IMR-90 (cell line): Measurements from ENCODE around the gene MSMP. TPM values are rescaled to one million over a fixed set of nuclear protein-coding genes. Genes with fewer than 3 reads are reported as not detected.
A peak's percentile ranks its signal among the peaks of the same experiment; 100 is the strongest.

Experiments used
- ATAC-seq: fragments of 200-7000 bp; cut with Tn5 transposase; 2 replicates; pipeline ENCODE4 v1.9.1; 2020; ENCODE audit warnings: low read depth, mild to moderate bottlenecking, moderate library complexity
- BruUV-seq: library from RNA; stranded (reverse); fragments of 400-500 nt; replicated peaks from 2 replicates; lab custom pipeline; 2021; lab: Mats Ljungman, UMichigan
- CTCF ChIA-PET: fragments of 300-600 bp; formaldehyde crosslinking; extraction: SDS; loops from one replicate; lab custom pipeline; 2021; ENCODE audit warnings: antibody characterized with exemption; lab: Yijun Ruan, JAX
- POLR2A ChIA-PET: fragments of 300-600 bp; sonication (Branson Sonifier 250); formaldehyde crosslinking; loops from one replicate; lab custom pipeline; 2022; ENCODE audit warnings: antibody characterized with exemption; ENCODE audit not compliant: unreplicated experiment; lab: Charles Lee
- DNase-seq: peaks from one replicate; pipeline ENCODE4 v3.0.0; 2013
- H2AFZ ChIP-seq: replicated peaks from 2 replicates; pipeline ENCODE3; 2013; ENCODE audit warnings: low read length, mild to moderate bottlenecking; ENCODE audit not compliant: poor library complexity
- H2AK5ac ChIP-seq: 2 replicates; pipeline ENCODE4 v1.6.1; 2013; ENCODE audit warnings: low read depth, low read length, inconsistent platforms
- H2AK9ac ChIP-seq: replicated peaks from 2 replicates; pipeline ENCODE3; 2013; ENCODE audit warnings: mild to moderate bottlenecking, low read depth, low read length, moderate library complexity; ENCODE audit not compliant: poor library complexity
- H2BK120ac ChIP-seq: 2 replicates; pipeline ENCODE4 v1.6.1; 2013; ENCODE audit warnings: low read depth, low read length, inconsistent platforms
- H2BK15ac ChIP-seq: 3 replicates; pipeline ENCODE4 v1.6.1; 2013; ENCODE audit warnings: low read depth, low read length, inconsistent platforms
- H2BK20ac ChIP-seq: 2 replicates; pipeline ENCODE4 v1.6.1; 2013; ENCODE audit warnings: low read depth, mild to moderate bottlenecking, inconsistent platforms, low read length, moderate library complexity
- H2BK5ac ChIP-seq: 2 replicates; pipeline ENCODE4 v1.6.1; 2013; ENCODE audit warnings: mild to moderate bottlenecking, low read depth, low read length, inconsistent platforms; ENCODE audit not compliant: poor library complexity, severe bottlenecking
- H3K14ac ChIP-seq: replicated peaks from 2 replicates; pipeline ENCODE4 v1.6.1; 2013; ENCODE audit warnings: low read depth, low read length, inconsistent platforms
- H3K18ac ChIP-seq: 2 replicates; pipeline ENCODE4 v1.6.1; 2013; ENCODE audit warnings: low read depth, low read length, control low read depth
- H3K23ac ChIP-seq: 2 replicates; pipeline ENCODE4 v1.6.1; 2013; ENCODE audit warnings: low read depth, low read length, inconsistent platforms
- H3K27ac ChIP-seq: 2 replicates; pipeline ENCODE4 v1.5.1; 2013; ENCODE audit warnings: mild to moderate bottlenecking, control low read depth, low read length; ENCODE audit not compliant: insufficient read depth
- H3K27me3 ChIP-seq: 2 replicates; pipeline ENCODE4 v1.6.1; 2013; ENCODE audit warnings: low read length; ENCODE audit not compliant: control insufficient read depth, insufficient read depth
- H3K36me3 ChIP-seq: 2 replicates; pipeline ENCODE4 v1.6.1; 2013; ENCODE audit warnings: low read length, mixed read lengths; ENCODE audit not compliant: control insufficient read depth, insufficient read depth
- H3K4ac ChIP-seq: 2 replicates; pipeline ENCODE4 v1.6.1; 2013; ENCODE audit warnings: low read depth, low read length, inconsistent platforms
- H3K4me1 ChIP-seq: 2 replicates; pipeline ENCODE4 v1.6.1; 2013; ENCODE audit warnings: low read length, mixed read lengths; ENCODE audit not compliant: control insufficient read depth, insufficient read depth
- H3K4me2 ChIP-seq: 2 replicates; pipeline ENCODE4 v1.6.1; 2013; ENCODE audit warnings: low read depth, mild to moderate bottlenecking, control low read depth, low read length, moderate library complexity
- H3K4me3 ChIP-seq: 2 replicates; pipeline ENCODE4 v1.5.1; 2013; ENCODE audit warnings: low read depth, mild to moderate bottlenecking, control low read depth, low read length, moderate library complexity; ENCODE audit not compliant: insufficient read depth
- H3K56ac ChIP-seq: 2 replicates; pipeline ENCODE4 v1.6.1; 2013; ENCODE audit warnings: low read length, inconsistent platforms; ENCODE audit not compliant: insufficient read depth; ENCODE audit errors: extremely low read depth
- H3K79me1 ChIP-seq, 2 experiments: 2 replicates each; pipeline ENCODE4 v1.6.1; 2013; ENCODE audit warnings: low read length in 2 of 2, inconsistent platforms in 1 of 2, low read depth in 1 of 2
- H3K9ac ChIP-seq: 2 replicates; pipeline ENCODE4 v1.6.1; 2013; ENCODE audit warnings: low read depth, low read length, control low read depth
- H3K9me1 ChIP-seq: 2 replicates; pipeline ENCODE4 v1.6.1; 2013; ENCODE audit warnings: low read length, inconsistent platforms; ENCODE audit not compliant: insufficient read depth
- H3K9me3 ChIP-seq: 2 replicates; pipeline ENCODE4 v1.6.1; 2013; ENCODE audit warnings: low read length; ENCODE audit not compliant: control insufficient read depth, insufficient read depth
- H4K20me1 ChIP-seq: 2 replicates; pipeline ENCODE4 v1.6.1; 2013; ENCODE audit warnings: low read length, inconsistent platforms; ENCODE audit not compliant: insufficient read depth
- H4K5ac ChIP-seq: 2 replicates; pipeline ENCODE4 v1.6.1; 2013; ENCODE audit warnings: mild to moderate bottlenecking, low read depth, low read length, control low read depth
- H4K8ac ChIP-seq, 2 experiments: 2 replicates each; pipeline ENCODE4 v1.6.1; 2013; ENCODE audit warnings: low read depth in 2 of 2, low read length in 2 of 2, control low read depth in 1 of 2, inconsistent platforms in 1 of 2
- H4K91ac ChIP-seq: 2 replicates; pipeline ENCODE4 v1.6.1; 2013; ENCODE audit warnings: low read depth, low read length, inconsistent platforms; ENCODE audit not compliant: insufficient read depth
- RAD21 ChIP-seq: IDR thresholded peaks from 2 replicates; pipeline ENCODE4 v1.6.1; 2012; ENCODE audit warnings: low read length, improper control_type of control experiment
- WGBS, 2 experiments: methylation state at CpG; one replicate each; pipeline versions ENCODE4 v1.1.5 to v1.1.7; 2013; ENCODE audit warnings: missing lambda C conversion rate in 2 of 2; ENCODE audit not compliant: insufficient read length in 1 of 2; ENCODE audit errors: extremely low coverage in 2 of 2; 5-methylcytosine and 5-hydroxymethylcytosine counted together
- dilution Hi-C: fragments of 300-500 bp; cut with HindIII; formaldehyde crosslinking; loops from one replicate; pipeline ENCODE4 v1.14.3; 2018; ENCODE audit warnings: low sequenced_read_pairs; ENCODE audit not compliant: unreplicated experiment
- in situ Hi-C: fragments of 300-500 bp; cut with MboI; formaldehyde crosslinking; loops from 3 replicates; pipeline ENCODE4 v1.14.3; 2019; ENCODE audit warnings: low sequenced_read_pairs, inconsistent platforms, mixed read lengths
- intact Hi-C: fragments of 100-400 bp; cut with micrococcal nuclease; formaldehyde crosslinking; loops from 2 replicates; pipeline ENCODE4 v1.10.0; 2022
- polyA plus RNA-seq, 3 experiments: library from polyadenylated mRNA; depleted of rRNA; stranded (reverse); fragments of >200 nt; gene quantifications; 2 replicates each; pipeline ENCODE4 v1.2.3, GENCODE V29; 2012; ENCODE audit warnings: low replicate concordance in 1 of 3
- total RNA-seq: library from RNA; depleted of rRNA; stranded (reverse); fragments of >200 nt; gene quantifications from 2 replicates; pipeline ENCODE4 v1.2.3, GENCODE V29; 2012

The MSMP gene
- total and polyA plus RNA-seq, 2 of the 4 experiments (the other 2 are of a cell fraction), result not detected

GRCh38 chr9:35793461-35793860, 39.4 kb upstream of the MSMP start:
- no peak for ATAC-seq
- no peak overlapping the region for H2BK20ac ChIP-seq
- peak overlapping the region; percentile 10 for H4K5ac ChIP-seq
- intact Hi-C loops (no loop called here), in situ Hi-C loops (no loop called here), dilution Hi-C loops (no loop called here)
- no TSS peak for BruUV-seq
- no peak overlapping the region for H2AK9ac ChIP-seq
- no peak overlapping the region for H3K27ac ChIP-seq
- H2AFZ ChIP-seq, result no peak overlapping the region
- peak overlapping the region; percentile 91 for H3K23ac ChIP-seq
- H3K18ac ChIP-seq, result no peak overlapping the region
- peak overlapping the region; percentile 27 for H3K4me3 ChIP-seq
- no peak for DNase-seq
- POLR2A ChIA-PET, result no interaction called here
- H2AK5ac ChIP-seq, result no peak overlapping the region
- H3K9ac ChIP-seq, result peak overlapping the region; percentile 56; the same call in 1 of the 2 replicates
- no peaks in the 10 kb centered on the region for H3K36me3 ChIP-seq
- H3K4ac ChIP-seq, result peak overlapping the region; percentile 21
- H3K4me2 ChIP-seq, result peak overlapping the region; percentile 98
- H4K20me1 ChIP-seq, result no peaks in the 10 kb centered on the region
- TF ChIP-seq RAD21, result no peak
- no peak overlapping the region for H2BK120ac ChIP-seq
- H3K9me1 ChIP-seq, result peaks cover 42% of the 10 kb centered on the region
- H3K14ac ChIP-seq, result peak overlapping the region; percentile 93; the same call in 1 of the 2 replicates
- H2BK5ac ChIP-seq, result no peak overlapping the region
- peaks cover 28% of the 10 kb centered on the region for H3K4me1 ChIP-seq
- no peak overlapping the region for H2BK15ac ChIP-seq
- no peak overlapping the region for H4K91ac ChIP-seq
- H3K9me3 ChIP-seq, result no peaks in the 10 kb centered on the region
- CTCF ChIA-PET, result no interaction called here
- no peak overlapping the region for H3K56ac ChIP-seq
- peak overlapping the region in 1 of 2 experiments; percentile 0; a peak in 1 of 4 replicates for H4K8ac ChIP-seq
- H3K79me1 ChIP-seq, result peaks cover 27 to 62% of the 10 kb centered on the region in 2 experiments
- H3K27me3 ChIP-seq, result no peaks in the 10 kb centered on the region
- WGBS, 2 experiments, result 42% methylated on average over 2 of the region's 2 CpGs; no CpG with 5 or more reads in 1 of the 2 experiments
